ENCODE measurements around the gene MDM2.

Gene MDM2

DNA sequence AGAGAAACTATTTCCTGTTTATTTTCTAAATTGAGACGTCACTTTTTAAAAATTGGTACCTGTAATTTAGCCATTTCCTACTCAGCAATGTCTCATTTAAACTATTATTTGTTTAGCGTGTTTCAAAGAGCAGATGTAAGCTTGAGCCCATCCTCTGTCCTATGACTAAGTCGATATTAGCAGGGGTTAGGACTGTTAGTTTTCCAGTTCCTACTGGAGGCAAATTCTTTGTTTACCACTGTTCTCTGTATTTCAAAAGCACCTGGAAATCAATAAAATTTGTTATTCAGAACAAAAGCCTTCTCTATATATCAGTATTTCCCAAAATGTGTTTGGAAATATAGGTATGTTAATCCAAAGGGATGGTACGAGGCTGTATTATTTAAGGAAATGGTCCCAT is 42.4 kb downstream of the MDM2 start:
- H3K27me3 ChIP-seq (replicated peaks; ENCODE audit: insufficient read depth, low read length), result no peaks in the 10 kb centered on the region
- no peaks in the 10 kb centered on the region for H3K4me1 ChIP-seq (ENCODE audit: low read length)
- no peak for TF ChIP-seq EZH2 (optimal IDR thresholded peaks at IDR 0.05; ENCODE audit: low read depth, low read length)
- no peak for TF ChIP-seq EZH2phosphoT487 (IDR thresholded peaks at IDR 0.05; ENCODE audit: low read length)
- TF ChIP-seq, protein P1, sequence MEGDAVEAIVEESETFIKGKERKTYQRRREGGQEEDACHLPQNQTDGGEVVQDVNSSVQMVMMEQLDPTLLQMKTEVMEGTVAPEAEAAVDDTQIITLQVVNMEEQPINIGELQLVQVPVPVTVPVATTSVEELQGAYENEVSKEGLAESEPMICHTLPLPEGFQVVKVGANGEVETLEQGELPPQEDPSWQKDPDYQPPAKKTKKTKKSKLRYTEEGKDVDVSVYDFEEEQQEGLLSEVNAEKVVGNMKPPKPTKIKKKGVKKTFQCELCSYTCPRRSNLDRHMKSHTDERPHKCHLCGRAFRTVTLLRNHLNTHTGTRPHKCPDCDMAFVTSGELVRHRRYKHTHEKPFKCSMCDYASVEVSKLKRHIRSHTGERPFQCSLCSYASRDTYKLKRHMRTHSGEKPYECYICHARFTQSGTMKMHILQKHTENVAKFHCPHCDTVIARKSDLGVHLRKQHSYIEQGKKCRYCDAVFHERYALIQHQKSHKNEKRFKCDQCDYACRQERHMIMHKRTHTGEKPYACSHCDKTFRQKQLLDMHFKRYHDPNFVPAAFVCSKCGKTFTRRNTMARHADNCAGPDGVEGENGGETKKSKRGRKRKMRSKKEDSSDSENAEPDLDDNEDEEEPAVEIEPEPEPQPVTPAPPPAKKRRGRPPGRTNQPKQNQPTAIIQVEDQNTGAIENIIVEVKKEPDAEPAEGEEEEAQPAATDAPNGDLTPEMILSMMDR (IDR thresholded peaks at IDR 0.05; ENCODE audit: low read length), result no peak
- no peaks in the 10 kb centered on the region for H3K9me2 ChIP-seq (replicated peaks; ENCODE audit: insufficient read depth, low read length)
- H4K20me1 ChIP-seq (ENCODE audit: insufficient read depth, low read length), result no peaks in the 10 kb centered on the region; the same call in 1 of the 2 replicates
- no peak overlapping the region for H2AFZ ChIP-seq (ENCODE audit: low read length)
- H3K36me3 ChIP-seq (replicated peaks; ENCODE audit: insufficient read depth, low read length), result no peaks in the 10 kb centered on the region
- no peak for DNase-seq
- no peak overlapping the region for H3K4me3 ChIP-seq (ENCODE audit: low read length)
- H3K79me2 ChIP-seq (ENCODE audit: low read length), result no peaks in the 10 kb centered on the region
- H3K27ac ChIP-seq (ENCODE audit: low read length), result no peak overlapping the region
- peaks cover 48% of the 10 kb centered on the region for H3F3A ChIP-seq (ENCODE audit: insufficient read depth, low read length)
- H3K9me3 ChIP-seq (replicated peaks; ENCODE audit: insufficient read depth, low read length), result no peaks in the 10 kb centered on the region
- no peak overlapping the region for H3K9ac ChIP-seq (ENCODE audit: low read length)
- H3K4me2 ChIP-seq (ENCODE audit: low read depth, low read length), result no peak overlapping the region

DNA sequence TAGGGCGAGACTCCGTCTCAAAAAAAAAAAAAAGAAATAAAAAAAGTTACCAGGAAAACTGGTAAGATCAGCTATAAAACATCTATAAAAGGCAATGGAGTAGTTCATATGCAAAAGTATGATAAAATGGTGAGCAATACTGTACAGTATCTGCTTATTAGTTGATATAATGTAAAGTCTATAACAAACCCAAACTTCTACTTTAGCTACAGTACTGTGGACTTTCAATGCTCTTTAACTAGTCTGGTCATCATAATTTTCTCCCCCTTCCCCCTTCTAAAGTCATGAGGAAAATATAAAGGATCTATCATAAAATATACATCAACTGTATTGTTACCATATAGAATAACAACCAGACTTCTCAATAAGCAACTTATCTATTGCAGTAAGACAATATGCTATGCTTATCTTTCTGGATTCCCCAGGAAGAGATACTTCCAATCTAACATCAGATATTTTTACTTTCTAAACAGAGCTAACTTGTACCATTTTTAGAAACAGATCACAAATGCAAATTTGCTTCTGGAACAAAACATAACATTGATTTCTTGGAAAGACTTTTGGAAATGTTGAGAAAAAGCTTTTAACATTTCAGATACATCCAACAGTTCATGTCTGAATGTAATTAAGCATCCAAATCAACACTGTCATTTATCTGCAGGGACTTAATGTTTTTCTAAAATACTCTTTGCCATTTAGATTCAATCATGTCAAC is 43.8 kb downstream of the MDM2 start:
- TF ChIP-seq EZH2 (optimal IDR thresholded peaks at IDR 0.05; ENCODE audit: low read depth, low read length), result no peak
- TF ChIP-seq, protein P1 (IDR thresholded peaks at IDR 0.05; ENCODE audit: low read length), result no peak
- TF ChIP-seq EZH2phosphoT487 (IDR thresholded peaks at IDR 0.05; ENCODE audit: low read length), result no peak
- H3K9me3 ChIP-seq (replicated peaks; ENCODE audit: insufficient read depth, low read length), result no peaks in the 10 kb centered on the region
- no peaks in the 10 kb centered on the region for H3K79me2 ChIP-seq (ENCODE audit: low read length)
- no peak overlapping the region for H3K4me3 ChIP-seq (ENCODE audit: low read length)
- H4K20me1 ChIP-seq (ENCODE audit: insufficient read depth, low read length), result no peaks in the 10 kb centered on the region; the same call in 1 of the 2 replicates
- no peaks in the 10 kb centered on the region for H3K4me1 ChIP-seq (ENCODE audit: low read length)
- H3K27me3 ChIP-seq (replicated peaks; ENCODE audit: insufficient read depth, low read length), result no peaks in the 10 kb centered on the region
- no peak overlapping the region for H3K27ac ChIP-seq (ENCODE audit: low read length)
- H3K4me2 ChIP-seq (ENCODE audit: low read depth, low read length), result no peak overlapping the region
- no peak overlapping the region for H3K9ac ChIP-seq (ENCODE audit: low read length)
- H3F3A ChIP-seq (ENCODE audit: insufficient read depth, low read length), result peaks cover 38% of the 10 kb centered on the region
- H3K9me2 ChIP-seq (replicated peaks; ENCODE audit: insufficient read depth, low read length), result no peaks in the 10 kb centered on the region
- no peak overlapping the region for H2AFZ ChIP-seq (ENCODE audit: low read length)
- no peaks in the 10 kb centered on the region for H3K36me3 ChIP-seq (replicated peaks; ENCODE audit: insufficient read depth, low read length)
- no peak for DNase-seq

DNA sequence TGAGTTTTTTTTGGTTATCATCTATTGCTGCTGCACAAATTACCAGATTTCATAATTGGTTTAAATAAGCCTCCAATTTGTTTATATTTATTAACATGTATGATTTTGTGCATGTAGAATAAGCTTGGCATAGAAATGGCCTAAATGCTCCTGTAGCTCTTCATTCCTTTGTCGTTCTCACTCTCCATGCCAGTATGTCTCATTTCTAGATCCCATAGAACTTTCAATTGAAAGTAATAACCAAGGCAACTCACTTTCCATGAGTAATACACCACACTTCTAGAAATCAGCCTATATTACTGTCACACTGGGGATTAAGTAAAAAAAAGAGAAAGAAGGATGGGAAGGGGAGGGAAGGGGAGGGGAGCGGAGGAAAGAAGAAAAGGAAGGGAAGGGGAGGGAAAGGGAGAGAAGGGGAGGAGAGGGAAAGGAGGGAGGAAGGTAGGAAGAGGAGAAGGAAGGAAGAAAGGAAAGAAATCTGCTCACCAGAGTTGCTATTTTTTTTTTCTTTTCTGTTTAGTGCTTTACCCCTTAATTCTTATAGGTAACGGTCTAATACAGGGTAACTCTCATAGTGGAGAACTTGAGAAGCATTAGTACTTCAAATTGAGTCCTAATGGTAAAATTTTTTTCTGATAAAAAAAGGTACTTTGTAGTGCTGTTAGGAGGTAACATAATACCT is 45.6 kb downstream of the MDM2 start:
- no peaks in the 10 kb centered on the region for H4K20me1 ChIP-seq (ENCODE audit: insufficient read depth, low read length)
- H3F3A ChIP-seq (ENCODE audit: insufficient read depth, low read length), result peaks cover 33% of the 10 kb centered on the region
- no peaks in the 10 kb centered on the region for H3K27me3 ChIP-seq (replicated peaks; ENCODE audit: insufficient read depth, low read length)
- H3K27ac ChIP-seq (ENCODE audit: low read length), result no peak overlapping the region
- H2AFZ ChIP-seq (ENCODE audit: low read length), result no peak overlapping the region
- no peak overlapping the region for H3K4me2 ChIP-seq (ENCODE audit: low read depth, low read length)
- no peak overlapping the region for H3K4me3 ChIP-seq (ENCODE audit: low read length)
- H3K36me3 ChIP-seq (replicated peaks; ENCODE audit: insufficient read depth, low read length), result no peaks in the 10 kb centered on the region
- TF ChIP-seq EZH2 (optimal IDR thresholded peaks at IDR 0.05; ENCODE audit: low read depth, low read length) (no peak), EZH2phosphoT487 (IDR thresholded peaks at IDR 0.05; ENCODE audit: low read length) (no peak)
- TF ChIP-seq, protein P1 (IDR thresholded peaks at IDR 0.05; ENCODE audit: low read length), result no peak
- no peaks in the 10 kb centered on the region for H3K9me2 ChIP-seq (replicated peaks; ENCODE audit: insufficient read depth, low read length)
- no peaks in the 10 kb centered on the region for H3K79me2 ChIP-seq (ENCODE audit: low read length)
- no peak for DNase-seq
- H3K9ac ChIP-seq (ENCODE audit: low read length), result no peak overlapping the region
- no peaks in the 10 kb centered on the region for H3K4me1 ChIP-seq (ENCODE audit: low read length)
- H3K9me3 ChIP-seq (replicated peaks; ENCODE audit: insufficient read depth, low read length), result no peaks in the 10 kb centered on the region
